Mesodermal cell (in vitro differentiated cells): Measurements from ENCODE around the gene RUNX2.

Source experiments
- H3K27ac ChIP-seq: 2 replicates; pipeline ENCODE4 v1.7.0; 2013; ENCODE audit warnings: mild to moderate bottlenecking, low read depth, low read length, moderate library complexity; ENCODE audit not compliant: severe bottlenecking
- H3K36me3 ChIP-seq: 2 replicates; pipeline ENCODE4 v1.7.1; 2013; ENCODE audit warnings: mild to moderate bottlenecking, low read length, moderate library complexity; ENCODE audit not compliant: control insufficient read depth, insufficient read depth
- H3K4me1 ChIP-seq: one replicate; pipeline ENCODE4 v1.7.1; 2013; ENCODE audit warnings: mild to moderate bottlenecking, low read length; ENCODE audit not compliant: insufficient read depth, control insufficient read depth, poor library complexity, severe bottlenecking
- H3K4me3 ChIP-seq: 2 replicates; pipeline ENCODE4 v1.7.0; 2013; ENCODE audit warnings: low read length, control low read depth, mild to moderate bottlenecking; ENCODE audit not compliant: insufficient read depth, poor library complexity, severe bottlenecking; ENCODE audit errors: extremely low read depth
- H3K9me3 ChIP-seq: 2 replicates; pipeline ENCODE4 v1.7.1; 2013; ENCODE audit warnings: mild to moderate bottlenecking, low read length, moderate library complexity; ENCODE audit not compliant: control insufficient read depth
- WGBS, 2 experiments: methylation state at CpG; one replicate each; pipeline ENCODE4 v1.1.5; 2013; ENCODE audit warnings: missing lambda C conversion rate in 2 of 2; ENCODE audit not compliant: insufficient coverage in 2 of 2; 5-methylcytosine and 5-hydroxymethylcytosine counted together

RUNX2 gene

DNA sequence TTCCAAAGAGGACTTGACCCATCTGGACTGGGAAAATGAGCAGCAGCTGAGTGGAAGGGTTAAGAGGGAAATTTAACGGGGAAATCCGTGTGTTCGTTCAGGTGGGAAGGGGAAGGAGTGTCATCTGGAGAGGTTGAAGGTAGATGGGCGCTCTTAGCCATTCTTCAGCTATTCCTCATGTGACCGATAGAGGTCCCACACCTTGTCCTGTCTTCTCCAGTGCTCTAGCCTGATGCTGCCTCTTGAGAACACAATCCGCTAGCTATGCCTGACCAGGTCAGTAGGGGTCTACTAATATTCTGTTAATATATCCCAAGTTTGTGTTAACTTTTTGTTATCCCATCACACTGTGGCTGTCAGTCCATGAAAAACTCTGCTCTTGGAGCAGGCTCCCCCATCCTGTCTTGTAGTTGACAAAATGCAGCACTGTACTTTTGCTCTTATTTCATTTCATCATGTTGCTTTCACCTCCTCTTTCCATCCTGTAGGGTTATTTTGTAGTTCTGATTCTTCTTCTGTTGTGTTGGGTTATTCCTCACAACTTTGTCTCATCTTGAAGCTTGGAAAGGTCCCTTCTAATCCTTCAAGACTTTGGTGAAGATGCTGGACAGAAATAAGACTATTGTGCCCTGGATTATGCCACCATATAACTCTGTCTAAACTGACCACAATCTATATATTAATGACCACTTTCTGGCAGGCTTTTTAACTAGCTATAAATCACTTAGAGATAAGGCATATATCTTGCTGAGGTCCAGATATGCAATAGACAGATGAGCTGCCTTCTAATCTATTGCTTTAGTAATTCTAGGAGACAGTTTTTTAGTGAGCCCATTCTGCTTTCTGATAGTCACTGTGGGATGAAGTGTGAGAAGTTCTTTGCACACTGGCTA lies 173.0 kb downstream of the RUNX2 start:
- Histone ChIP-seq H3K9me3 (no peaks in the 10 kb centered on the region), H3K4me3 (no peak overlapping the region), H3K27ac (no peak overlapping the region), H3K36me3 (peaks cover 7% of the 10 kb centered on the region), H3K4me1 (peaks cover 24% of the 10 kb centered on the region)
- 70 to 76% methylated on average over 3 to 5 of the region's 6 CpGs for WGBS, 2 experiments

DNA sequence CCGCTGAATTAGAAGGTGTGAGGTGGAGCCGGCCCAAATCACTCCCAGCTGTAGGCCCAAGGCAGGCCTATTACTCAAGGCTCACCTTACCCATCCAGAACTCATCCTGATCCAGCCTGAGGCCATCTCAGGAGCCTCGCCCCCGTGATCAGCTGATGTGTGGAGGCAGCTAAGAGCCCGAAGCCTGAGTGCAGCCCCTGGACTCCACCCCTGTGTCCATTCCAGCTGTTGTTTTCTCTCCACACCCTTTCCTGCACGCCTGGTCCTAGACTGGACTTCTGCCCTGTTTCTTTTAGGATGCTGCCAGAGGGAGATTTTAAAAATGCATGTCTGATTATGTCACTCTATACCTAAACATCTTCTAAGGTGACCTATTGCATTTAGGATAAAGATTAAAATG lies 174.3 kb downstream of the RUNX2 start:
- H3K4me3 ChIP-seq: no peak overlapping the region
- no peaks in the 10 kb centered on the region for H3K9me3 ChIP-seq
- 90 to 94% methylated on average over 3 of the region's 6 CpGs for WGBS, 2 experiments
- H3K4me1 ChIP-seq: peaks cover 25% of the 10 kb centered on the region
- peaks cover 7% of the 10 kb centered on the region for H3K36me3 ChIP-seq
- H3K27ac ChIP-seq: no peak overlapping the region

DNA sequence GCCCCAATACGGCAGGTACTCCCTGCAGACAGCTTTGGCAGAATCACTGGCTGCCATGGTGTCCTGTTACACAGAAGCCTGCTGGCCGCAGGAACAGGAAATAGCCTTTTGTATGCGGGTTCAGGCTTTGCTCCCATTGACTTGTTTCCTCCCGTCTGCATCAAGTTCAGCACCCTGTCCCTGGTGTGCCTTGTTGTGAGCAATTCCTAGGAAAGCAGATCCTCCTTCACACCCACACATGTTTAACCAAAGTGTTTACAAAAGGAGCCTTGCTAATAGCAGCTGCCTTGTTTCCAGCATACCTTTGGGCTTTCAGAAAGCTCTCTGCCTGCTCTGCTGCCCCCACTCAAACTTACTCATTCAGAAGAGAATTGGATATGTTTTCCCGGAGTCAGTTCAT lies 176.8 kb downstream of the RUNX2 start:
- WGBS, 2 experiments: 15 to 27% methylated on average over 2 to 3 of the region's 5 CpGs
- Histone ChIP-seq H3K36me3 (peaks cover 9% of the 10 kb centered on the region), H3K4me3 (no peak overlapping the region), H3K9me3 (no peaks in the 10 kb centered on the region), H3K27ac (peak overlapping the region; percentile 82), H3K4me1 (peaks cover 25% of the 10 kb centered on the region)

DNA sequence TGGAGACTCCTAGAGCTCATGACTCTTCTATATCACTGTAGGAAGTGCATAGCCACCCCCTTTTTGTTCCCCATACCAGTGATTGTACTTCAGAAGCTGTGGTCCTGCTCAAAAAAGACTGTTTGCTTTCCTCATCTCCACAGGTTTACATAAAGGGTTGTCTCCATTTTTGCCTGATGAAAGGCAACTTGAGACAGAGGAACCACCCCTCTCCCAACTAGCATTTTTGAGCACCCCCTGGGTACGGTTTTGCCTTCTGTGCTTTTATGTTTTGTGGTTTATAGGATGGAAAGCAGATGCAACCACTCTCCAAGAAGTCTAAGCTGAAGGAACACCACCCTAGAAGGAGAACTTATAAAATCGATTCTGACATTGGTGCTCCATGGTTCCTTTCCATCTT lies 177.3 kb downstream of the RUNX2 start:
- Histone ChIP-seq H3K36me3 (peaks cover 10% of the 10 kb centered on the region), H3K27ac (peak overlapping the region; percentile 82)

DNA sequence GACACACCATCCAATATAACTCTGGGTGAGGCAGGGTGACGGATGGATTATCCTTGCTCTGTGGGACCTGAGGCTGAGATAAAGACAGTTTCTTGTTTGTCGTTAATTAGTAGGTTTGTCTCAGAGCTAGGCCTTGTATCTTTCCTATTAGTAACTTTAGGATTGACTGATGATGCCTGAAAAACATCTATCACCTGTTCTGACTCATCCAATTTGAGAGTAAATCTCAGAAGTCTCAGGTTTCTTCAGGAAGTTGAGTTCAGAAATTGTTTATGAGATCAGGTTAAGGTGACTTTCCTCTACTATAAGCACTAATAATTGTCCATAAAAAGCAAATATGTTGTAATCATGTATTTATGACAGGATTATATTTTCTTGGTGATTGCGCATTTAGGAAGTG lies 179.1 kb downstream of the RUNX2 start:
- no CpG with 5 or more reads among the region's 3 CpGs for WGBS, 2 experiments
- Histone ChIP-seq H3K27ac (no peak overlapping the region), H3K4me1 (peaks cover 28% of the 10 kb centered on the region), H3K36me3 (peaks cover 14% of the 10 kb centered on the region), H3K4me3 (no peak overlapping the region), H3K9me3 (no peaks in the 10 kb centered on the region)

More for the DNA sequence above, 177.3 kb downstream of the RUNX2 start:
- no peaks in the 10 kb centered on the region for H3K9me3 ChIP-seq
- H3K4me1 ChIP-seq: peaks cover 25% of the 10 kb centered on the region
- 86 to 91% methylated on average over 1 of the region's 2 CpGs for WGBS, 2 experiments
- no peak overlapping the region for H3K4me3 ChIP-seq

DNA sequence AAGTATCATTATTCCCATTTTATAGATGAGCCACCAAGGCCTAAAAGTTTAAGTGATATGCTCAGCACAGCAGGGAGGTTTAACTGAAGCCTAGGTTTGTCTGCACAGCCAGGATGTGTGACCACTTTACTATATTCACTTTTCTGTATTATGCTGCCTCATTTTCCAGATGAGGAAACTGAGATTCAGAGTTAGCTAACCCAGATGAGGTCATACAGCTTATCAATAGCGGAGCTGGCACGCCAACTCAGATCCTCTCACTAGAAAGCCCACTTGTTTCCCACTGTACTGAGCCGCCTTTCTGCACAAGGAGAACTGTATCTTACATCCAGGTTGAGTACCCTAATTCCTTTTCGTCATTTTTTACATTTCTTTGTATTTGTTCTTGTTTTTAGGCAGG lies 181.3 kb downstream of the RUNX2 start:
- Histone ChIP-seq H3K27ac (no peak overlapping the region), H3K4me1 (peaks cover 24% of the 10 kb centered on the region), H3K4me3 (no peak overlapping the region), H3K9me3 (no peaks in the 10 kb centered on the region), H3K36me3 (peaks cover 20% of the 10 kb centered on the region)
- WGBS, 2 experiments: 78 to 91% methylated on average over 3 to 4 of the region's 4 CpGs

DNA sequence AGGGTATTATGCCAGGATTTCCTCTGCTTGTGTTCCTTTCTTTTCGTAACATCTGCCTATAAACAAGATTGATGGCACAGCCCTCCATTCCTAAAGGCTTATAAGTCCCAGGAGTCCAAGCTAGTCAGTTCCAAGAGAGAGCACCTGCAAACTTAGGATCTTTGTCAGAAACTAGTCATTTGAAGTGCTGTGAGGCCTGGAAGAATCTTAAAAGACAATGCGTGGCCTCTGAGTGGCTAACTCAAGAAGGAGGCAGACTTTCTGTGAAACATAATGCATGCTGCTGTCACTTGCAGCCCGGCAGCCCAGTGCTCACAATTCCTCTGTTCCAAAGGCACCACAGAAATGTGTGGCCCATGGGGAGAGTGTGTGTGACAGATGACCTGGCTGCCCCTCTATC lies 184.6 kb downstream of the RUNX2 start:
- 83 to 85% methylated on average over 3 of the region's 3 CpGs for WGBS, 2 experiments

DNA sequence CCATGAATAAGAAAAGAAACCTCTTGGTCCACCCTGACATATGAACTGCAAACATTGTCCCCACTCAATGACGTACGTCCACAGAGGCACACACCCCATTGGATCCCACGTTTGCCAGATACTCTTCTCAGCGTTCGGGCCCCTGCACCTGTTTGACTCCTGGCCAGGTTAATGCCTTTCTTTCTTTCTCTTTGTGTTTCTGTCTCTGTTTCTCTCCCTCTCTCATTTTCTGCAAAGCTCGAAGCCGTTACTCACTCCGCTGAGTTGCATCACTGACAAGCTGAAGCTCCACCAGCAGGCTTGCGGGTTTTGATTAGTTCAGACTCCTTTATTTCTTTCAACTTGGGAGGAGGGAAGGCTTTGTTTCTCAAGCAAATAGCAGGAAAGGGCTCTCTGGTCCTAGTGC lies 185.1 kb downstream of the RUNX2 start:
- Histone ChIP-seq H3K4me1 (peaks cover 8% of the 10 kb centered on the region), H3K36me3 (peaks cover 20% of the 10 kb centered on the region), H3K4me3 (no peak overlapping the region), H3K9me3 (no peaks in the 10 kb centered on the region), H3K27ac (no peak overlapping the region)
- WGBS, 2 experiments: 74 to 84% methylated on average over 8 of the region's 9 CpGs

More for the DNA sequence above, 184.6 kb downstream of the RUNX2 start:
- H3K4me1 ChIP-seq: peaks cover 8% of the 10 kb centered on the region
- peaks cover 20% of the 10 kb centered on the region for H3K36me3 ChIP-seq
- H3K4me3 ChIP-seq: no peak overlapping the region
- H3K9me3 ChIP-seq: no peaks in the 10 kb centered on the region
- no peak overlapping the region for H3K27ac ChIP-seq

DNA sequence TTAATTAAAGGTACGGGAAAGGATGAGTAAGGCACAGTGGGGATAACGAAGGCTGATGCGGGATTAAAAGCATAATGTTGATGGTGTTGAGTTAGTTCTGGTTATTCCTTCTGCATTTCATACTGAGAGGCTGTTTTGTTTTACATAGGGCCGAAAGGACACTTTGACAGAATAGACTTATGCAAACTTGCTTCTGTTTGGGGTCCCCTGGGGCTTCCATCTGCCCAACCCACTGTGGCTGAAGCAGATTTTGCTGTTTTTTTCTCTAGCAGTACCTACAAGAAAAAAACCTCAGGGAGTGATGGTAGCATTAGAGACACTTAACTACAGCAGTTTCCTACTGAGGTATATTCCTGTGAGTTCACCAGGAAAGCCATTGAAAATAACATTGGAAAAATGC lies 185.7 kb downstream of the RUNX2 start:
- no peaks in the 10 kb centered on the region for H3K9me3 ChIP-seq
- H3K36me3 ChIP-seq: peaks cover 20% of the 10 kb centered on the region
- H3K27ac ChIP-seq: no peak overlapping the region
- H3K4me1 ChIP-seq: peaks cover 8% of the 10 kb centered on the region
- 73 to 78% methylated on average over 2 to 3 of the region's 4 CpGs for WGBS, 2 experiments
- H3K4me3 ChIP-seq: no peak overlapping the region

DNA sequence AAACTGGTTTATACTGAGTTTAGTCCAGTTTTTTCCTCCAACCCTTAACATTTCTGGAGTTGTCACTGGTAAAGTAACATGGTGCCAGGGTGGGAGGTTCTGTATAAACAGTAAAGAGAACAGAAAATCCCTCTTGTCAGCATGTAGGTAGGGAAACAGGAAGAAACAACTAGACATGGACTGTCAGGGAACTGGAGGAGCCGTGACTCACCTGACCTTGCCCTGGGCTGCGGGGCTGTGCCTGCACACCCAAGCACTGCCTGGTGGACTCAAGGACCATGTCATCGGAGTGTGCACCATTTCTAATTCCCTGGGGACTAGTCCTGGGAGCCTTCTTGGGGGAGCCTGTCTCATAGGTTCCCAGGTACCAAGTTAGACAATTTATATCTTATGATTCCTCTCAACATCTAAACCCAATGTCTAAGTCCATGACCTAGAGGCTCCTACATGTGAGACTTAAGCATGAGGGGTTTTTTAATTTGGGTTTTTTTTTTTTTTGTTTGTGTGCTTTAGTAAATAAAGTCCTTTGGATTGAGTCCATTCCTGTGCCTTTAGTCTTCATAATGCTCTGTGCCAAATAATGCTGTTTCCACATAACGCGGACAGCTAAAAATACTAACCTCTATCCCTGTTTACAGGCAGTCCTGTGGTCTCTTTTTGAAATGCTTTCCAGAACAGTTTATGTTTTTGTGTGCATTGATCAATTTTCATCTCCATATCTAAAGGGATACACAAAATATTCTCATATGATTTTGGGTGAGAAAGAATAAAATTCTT lies 186.5 kb downstream of the RUNX2 start:
- WGBS, 2 experiments: 100% methylated on average over 1 to 5 of the region's 5 CpGs
- no peak overlapping the region for H3K4me3 ChIP-seq
- H3K4me1 ChIP-seq: peaks cover 8% of the 10 kb centered on the region
- peaks cover 20% of the 10 kb centered on the region for H3K36me3 ChIP-seq
- no peaks in the 10 kb centered on the region for H3K9me3 ChIP-seq
- no peak overlapping the region for H3K27ac ChIP-seq
